Measurements from ENCODE around the gene RSPH10B2.
"Not testable (repeated sequence)": the region's sequence is repeated elsewhere in the genome, so short reads cannot be mapped to it uniquely, and the experiment has no call there.

- TF ChIP-seq HCFC1 (IDR thresholded peaks at IDR 0.05; ENCODE audit: low read depth, low read length); POLR2AphosphoS5 (IDR thresholded peaks at IDR 0.05; ENCODE audit: low read depth, low read length); ZNF558 (CRISPR knock-in tag; IDR thresholded peaks at IDR 0.05; ENCODE audit: borderline replicate concordance); XRCC5 (optimal IDR thresholded peaks at IDR 0.05; ENCODE audit: low read length); EP300 (IDR thresholded peaks at IDR 0.05; ENCODE audit: low read depth in 2 of 2, low read length in 2 of 2); EP300 (CRISPR knock-in tag; IDR thresholded peaks at IDR 0.05; ENCODE audit: borderline replicate concordance); IRF9 (CRISPR knock-in tag; IDR thresholded peaks at IDR 0.05; ENCODE audit: borderline replicate concordance); SP1 (IDR thresholded peaks at IDR 0.05); SP1 (CRISPR knock-in tag; IDR thresholded peaks at IDR 0.05); CTCF (CRISPR knock-in tag; IDR thresholded peaks at IDR 0.05); ZNF782 (CRISPR knock-in tag; IDR thresholded peaks at IDR 0.05; ENCODE audit: borderline replicate concordance); GFI1 (CRISPR knock-in tag; IDR thresholded peaks at IDR 0.05; ENCODE audit: borderline replicate concordance); MYPOP (CRISPR knock-in tag; IDR thresholded peaks at IDR 0.05); ZNF616 (CRISPR knock-in tag; IDR thresholded peaks at IDR 0.05; ENCODE audit: low read depth); ZFP36 (IDR thresholded peaks at IDR 0.05; ENCODE audit: borderline replicate concordance, low read depth, low read length, partially characterized antibody); ESRRA (CRISPR knock-in tag; IDR thresholded peaks at IDR 0.05; ENCODE audit: low read depth): not testable (repeated sequence)
Measured at GRCh38 chr7:6724351-6724750, 29.6 kb upstream of the RSPH10B2 start.

Measured in HepG2 (cell line).